NCI-H345 treated with DMSO at 0.1 percent for 48 hours (cell line): Measurements from ENCODE around the gene SULT1B1.
A peak's percentile ranks its signal among the peaks of the same experiment; 100 is the strongest.

Experiments
- DNase-seq: peaks from one replicate; lab custom pipeline; 2025; ENCODE audit not compliant: unreplicated experiment; lab: John Stamatoyannopoulos, UW

The SULT1B1 gene

GRCh38 chr4:69701696-69702095 is 58.7 kb downstream of the SULT1B1 start:
- no peak for DNase-seq

GRCh38 chr4:69697536-69698242 is 62.7 kb downstream of the SULT1B1 start:
- no peak for DNase-seq

- DNase-seq, result peak; percentile 5
These were observed 70.8 kb downstream of the SULT1B1 start for GRCh38 chr4:69689599-69689998.

- DNase-seq, result no peak
These were observed 75.6 kb downstream of the SULT1B1 start for GRCh38 chr4:69684804-69685203.
